ENCODE data around the gene PBXIP1. TPM values are rescaled to one million over a fixed set of nuclear protein-coding genes. Genes with fewer than 3 reads are reported as not detected.

Gene PBXIP1
- total and polyA plus RNA-seq, 2 of the 13 experiments (the other 11 are each of a cell fraction or from before 2014, with no cell fraction given), result 16.3 to 31.9 TPM

DNA sequence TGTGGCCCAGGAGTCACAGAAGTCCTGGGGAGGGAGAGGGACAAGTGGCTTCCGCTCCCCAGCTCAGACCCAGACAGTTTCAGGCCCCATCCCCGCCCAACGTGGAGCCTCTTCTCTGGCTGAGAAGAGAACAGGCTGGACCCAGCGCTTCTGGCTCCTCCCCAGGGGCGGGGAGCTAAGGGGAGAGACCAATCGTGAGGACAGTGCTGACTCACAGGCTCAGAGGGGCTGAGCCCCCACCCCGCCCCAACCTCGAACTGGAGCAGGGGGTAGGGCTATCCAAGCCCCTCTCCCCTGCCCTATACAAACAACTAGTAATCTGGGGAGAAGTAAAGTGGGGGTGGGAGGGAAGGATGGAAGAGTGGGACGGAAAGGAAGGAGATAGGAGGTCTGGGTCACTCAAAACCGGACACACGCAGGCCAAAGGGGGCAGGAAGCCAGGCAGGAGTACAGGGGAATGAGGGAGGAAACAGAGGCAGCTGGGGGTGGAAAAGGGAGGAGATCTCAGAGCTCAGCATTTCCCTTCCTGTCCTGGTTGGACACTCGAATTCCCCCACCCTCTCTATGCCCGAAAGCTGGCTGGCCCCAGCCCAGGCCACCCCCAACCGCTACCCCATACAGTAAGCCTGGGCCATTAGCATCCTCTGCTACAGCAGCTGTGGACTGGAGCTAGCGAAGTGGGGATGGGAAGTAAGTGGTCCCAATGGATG lies 14.9 kb upstream of the PBXIP1 start, which contains the start of gene SHC1 (continued):
- no peak for TF ChIP-seq ZKSCAN8 (CRISPR knock-in tag; IDR thresholded peaks at IDR 0.05; ENCODE audit: borderline replicate concordance)
- TF ChIP-seq SP1 (IDR thresholded peaks at IDR 0.05), result no peak
- peak; percentile 37; the same call in 1 of the 2 replicates for TF ChIP-seq SP1 (CRISPR knock-in tag; IDR thresholded peaks at IDR 0.05)
- no peak for TF ChIP-seq ZNF670 (CRISPR knock-in tag; IDR thresholded peaks at IDR 0.05; ENCODE audit: borderline replicate concordance)
- no peak for TF ChIP-seq ZFP1 (CRISPR knock-in tag; IDR thresholded peaks at IDR 0.05)
- TF ChIP-seq SIX4 (CRISPR knock-in tag; IDR thresholded peaks at IDR 0.05), result no peak
- TF ChIP-seq, protein P1, sequence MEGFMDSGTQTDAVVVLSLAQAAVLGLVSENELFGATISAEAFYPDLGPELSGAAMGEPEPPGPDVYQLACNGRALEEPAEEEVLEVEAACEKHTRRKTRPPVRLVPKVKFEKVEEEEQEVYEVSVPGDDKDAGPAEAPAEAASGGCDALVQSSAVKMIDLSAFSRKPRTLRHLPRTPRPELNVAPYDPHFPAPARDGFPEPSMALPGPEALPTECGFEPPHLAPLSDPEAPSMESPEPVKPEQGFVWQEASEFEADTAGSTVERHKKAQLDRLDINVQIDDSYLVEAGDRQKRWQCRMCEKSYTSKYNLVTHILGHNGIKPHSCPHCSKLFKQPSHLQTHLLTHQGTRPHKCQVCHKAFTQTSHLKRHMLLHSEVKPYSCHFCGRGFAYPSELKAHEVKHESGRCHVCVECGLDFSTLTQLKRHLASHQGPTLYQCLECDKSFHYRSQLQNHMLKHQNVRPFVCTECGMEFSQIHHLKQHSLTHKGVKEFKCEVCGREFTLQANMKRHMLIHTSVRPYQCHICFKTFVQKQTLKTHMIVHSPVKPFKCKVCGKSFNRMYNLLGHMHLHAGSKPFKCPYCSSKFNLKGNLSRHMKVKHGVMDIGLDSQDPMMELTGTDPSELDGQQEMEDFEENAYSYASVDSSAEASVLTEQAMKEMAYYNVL (CRISPR knock-in tag; IDR thresholded peaks at IDR 0.05; ENCODE audit: borderline replicate concordance), result 0 out of 2 replicates have a peak, but pooled peaks have one; percentile 26
- TF ChIP-seq, protein P2, sequence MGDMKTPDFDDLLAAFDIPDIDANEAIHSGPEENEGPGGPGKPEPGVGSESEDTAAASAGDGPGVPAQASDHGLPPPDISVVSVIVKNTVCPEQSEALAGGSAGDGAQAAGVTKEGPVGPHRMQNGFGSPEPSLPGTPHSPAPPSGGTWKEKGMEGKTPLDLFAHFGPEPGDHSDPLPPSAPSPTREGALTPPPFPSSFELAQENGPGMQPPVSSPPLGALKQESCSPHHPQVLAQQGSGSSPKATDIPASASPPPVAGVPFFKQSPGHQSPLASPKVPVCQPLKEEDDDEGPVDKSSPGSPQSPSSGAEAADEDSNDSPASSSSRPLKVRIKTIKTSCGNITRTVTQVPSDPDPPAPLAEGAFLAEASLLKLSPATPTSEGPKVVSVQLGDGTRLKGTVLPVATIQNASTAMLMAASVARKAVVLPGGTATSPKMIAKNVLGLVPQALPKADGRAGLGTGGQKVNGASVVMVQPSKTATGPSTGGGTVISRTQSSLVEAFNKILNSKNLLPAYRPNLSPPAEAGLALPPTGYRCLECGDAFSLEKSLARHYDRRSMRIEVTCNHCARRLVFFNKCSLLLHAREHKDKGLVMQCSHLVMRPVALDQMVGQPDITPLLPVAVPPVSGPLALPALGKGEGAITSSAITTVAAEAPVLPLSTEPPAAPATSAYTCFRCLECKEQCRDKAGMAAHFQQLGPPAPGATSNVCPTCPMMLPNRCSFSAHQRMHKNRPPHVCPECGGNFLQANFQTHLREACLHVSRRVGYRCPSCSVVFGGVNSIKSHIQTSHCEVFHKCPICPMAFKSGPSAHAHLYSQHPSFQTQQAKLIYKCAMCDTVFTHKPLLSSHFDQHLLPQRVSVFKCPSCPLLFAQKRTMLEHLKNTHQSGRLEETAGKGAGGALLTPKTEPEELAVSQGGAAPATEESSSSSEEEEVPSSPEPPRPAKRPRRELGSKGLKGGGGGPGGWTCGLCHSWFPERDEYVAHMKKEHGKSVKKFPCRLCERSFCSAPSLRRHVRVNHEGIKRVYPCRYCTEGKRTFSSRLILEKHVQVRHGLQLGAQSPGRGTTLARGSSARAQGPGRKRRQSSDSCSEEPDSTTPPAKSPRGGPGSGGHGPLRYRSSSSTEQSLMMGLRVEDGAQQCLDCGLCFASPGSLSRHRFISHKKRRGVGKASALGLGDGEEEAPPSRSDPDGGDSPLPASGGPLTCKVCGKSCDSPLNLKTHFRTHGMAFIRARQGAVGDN (CRISPR knock-in tag; IDR thresholded peaks at IDR 0.05), result peak; percentile 77
- peak; percentile 12; the same call in 1 of the 2 replicates for TF ChIP-seq GABPB1 (CRISPR knock-in tag; IDR thresholded peaks at IDR 0.05)
- TF ChIP-seq HNRNPL (IDR thresholded peaks at IDR 0.05; ENCODE audit: low read depth, low read length), result 0 out of 2 replicates have a peak, but pooled peaks have one; percentile 19
- TF ChIP-seq, protein P3, sequence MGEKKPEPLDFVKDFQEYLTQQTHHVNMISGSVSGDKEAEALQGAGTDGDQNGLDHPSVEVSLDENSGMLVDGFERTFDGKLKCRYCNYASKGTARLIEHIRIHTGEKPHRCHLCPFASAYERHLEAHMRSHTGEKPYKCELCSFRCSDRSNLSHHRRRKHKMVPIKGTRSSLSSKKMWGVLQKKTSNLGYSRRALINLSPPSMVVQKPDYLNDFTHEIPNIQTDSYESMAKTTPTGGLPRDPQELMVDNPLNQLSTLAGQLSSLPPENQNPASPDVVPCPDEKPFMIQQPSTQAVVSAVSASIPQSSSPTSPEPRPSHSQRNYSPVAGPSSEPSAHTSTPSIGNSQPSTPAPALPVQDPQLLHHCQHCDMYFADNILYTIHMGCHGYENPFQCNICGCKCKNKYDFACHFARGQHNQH (CRISPR knock-in tag; IDR thresholded peaks at IDR 0.05), result peak; percentile 55; the same call in 1 of the 2 replicates
- peak; percentile 89 for TF ChIP-seq FOSL2 (CRISPR knock-in tag; IDR thresholded peaks at IDR 0.05)
- TF ChIP-seq, protein P4, sequence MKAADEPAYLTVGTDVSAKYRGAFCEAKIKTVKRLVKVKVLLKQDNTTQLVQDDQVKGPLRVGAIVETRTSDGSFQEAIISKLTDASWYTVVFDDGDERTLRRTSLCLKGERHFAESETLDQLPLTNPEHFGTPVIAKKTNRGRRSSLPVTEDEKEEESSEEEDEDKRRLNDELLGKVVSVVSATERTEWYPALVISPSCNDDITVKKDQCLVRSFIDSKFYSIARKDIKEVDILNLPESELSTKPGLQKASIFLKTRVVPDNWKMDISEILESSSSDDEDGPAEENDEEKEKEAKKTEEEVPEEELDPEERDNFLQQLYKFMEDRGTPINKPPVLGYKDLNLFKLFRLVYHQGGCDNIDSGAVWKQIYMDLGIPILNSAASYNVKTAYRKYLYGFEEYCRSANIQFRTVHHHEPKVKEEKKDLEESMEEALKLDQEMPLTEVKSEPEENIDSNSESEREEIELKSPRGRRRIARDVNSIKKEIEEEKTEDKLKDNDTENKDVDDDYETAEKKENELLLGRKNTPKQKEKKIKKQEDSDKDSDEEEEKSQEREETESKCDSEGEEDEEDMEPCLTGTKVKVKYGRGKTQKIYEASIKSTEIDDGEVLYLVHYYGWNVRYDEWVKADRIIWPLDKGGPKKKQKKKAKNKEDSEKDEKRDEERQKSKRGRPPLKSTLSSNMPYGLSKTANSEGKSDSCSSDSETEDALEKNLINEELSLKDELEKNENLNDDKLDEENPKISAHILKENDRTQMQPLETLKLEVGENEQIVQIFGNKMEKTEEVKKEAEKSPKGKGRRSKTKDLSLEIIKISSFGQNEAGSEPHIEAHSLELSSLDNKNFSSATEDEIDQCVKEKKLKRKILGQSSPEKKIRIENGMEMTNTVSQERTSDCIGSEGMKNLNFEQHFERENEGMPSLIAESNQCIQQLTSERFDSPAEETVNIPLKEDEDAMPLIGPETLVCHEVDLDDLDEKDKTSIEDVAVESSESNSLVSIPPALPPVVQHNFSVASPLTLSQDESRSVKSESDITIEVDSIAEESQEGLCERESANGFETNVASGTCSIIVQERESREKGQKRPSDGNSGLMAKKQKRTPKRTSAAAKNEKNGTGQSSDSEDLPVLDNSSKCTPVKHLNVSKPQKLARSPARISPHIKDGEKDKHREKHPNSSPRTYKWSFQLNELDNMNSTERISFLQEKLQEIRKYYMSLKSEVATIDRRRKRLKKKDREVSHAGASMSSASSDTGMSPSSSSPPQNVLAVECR (CRISPR knock-in tag; IDR thresholded peaks at IDR 0.05; ENCODE audit: borderline replicate concordance), result peak; percentile 40; the same call in 1 of the 2 replicates
- no peak for TF ChIP-seq CEBPB (IDR thresholded peaks at IDR 0.05; ENCODE audit: borderline replicate concordance, low read depth, low read length)
- no peak for TF ChIP-seq ZNF20 (CRISPR knock-in tag; IDR thresholded peaks at IDR 0.05)
- TF ChIP-seq ZNF124 (CRISPR knock-in tag; IDR thresholded peaks at IDR 0.05), result 0 out of 2 replicates have a peak, but pooled peaks have one; percentile 38
